T follicular helper cell (primary cell): ENCODE results near the gene FOSL1.
"Not testable (repeated sequence)": the region's sequence is repeated elsewhere in the genome, so short reads cannot be mapped to it uniquely, and the experiment has no call there.

ENCODE experiments used
- DNase-seq: peaks from one replicate; pipeline ENCODE4 v3.0.0-alpha.2; 2020; ENCODE audit warnings: low read depth

FOSL1 gene

GRCh38 chr11:65852508-65853245 lies 47.5 kb downstream of the FOSL1 start:
- no peak for DNase-seq

GRCh38 chr11:65851811-65852507 lies 48.2 kb downstream of the FOSL1 start:
- DNase-seq = no peak

- no peak for DNase-seq
These were observed 49.1 kb downstream of the FOSL1 start for GRCh38 chr11:65851083-65851579.

GRCh38 chr11:65850217-65851082 lies 49.7 kb downstream of the FOSL1 start:
- DNase-seq = no peak

GRCh38 chr11:65849771-65850216 lies 50.4 kb downstream of the FOSL1 start:
- DNase-seq = no peak

- DNase-seq = no peak
These were observed 50.8 kb downstream of the FOSL1 start for GRCh38 chr11:65849366-65849765.

GRCh38 chr11:65848693-65849092 lies 51.5 kb downstream of the FOSL1 start:
- DNase-seq = not testable (repeated sequence)

GRCh38 chr11:65847746-65848145 lies 52.4 kb downstream of the FOSL1 start:
- DNase-seq = no peak

GRCh38 chr11:65844231-65844872 lies 55.8 kb downstream of the FOSL1 start:
- no peak for DNase-seq

- no peak for DNase-seq
These were observed 56.4 kb downstream of the FOSL1 start for GRCh38 chr11:65843811-65844210.

GRCh38 chr11:65842144-65842543 lies 58.0 kb downstream of the FOSL1 start:
- no peak for DNase-seq
